GM12878 (cell line): ENCODE data around the gene PCDH15. TPM values are rescaled to one million over a fixed set of nuclear protein-coding genes. Genes with fewer than 3 reads are reported as not detected.

Source experiments
- ATAC-seq: fragments of 200-7000 bp; cut with Tn5 transposase; 3 replicates; pipeline ENCODE4 v1.9.1; 2020; ENCODE audit warnings: mild to moderate bottlenecking, moderate library complexity
- BruUV-seq: library from RNA; stranded (reverse); fragments of 400-500 nt; replicated peaks from 2 replicates; lab custom pipeline; 2021; lab: Mats Ljungman, UMichigan
- CTCF ChIA-PET: fragments of 300-600 bp; sonication (Branson Sonifier 250); formaldehyde crosslinking; extraction: SDS; loops from one replicate; lab custom pipeline; 2021; ENCODE audit warnings: inconsistent platforms; lab: Yijun Ruan, JAX
- POLR2A ChIA-PET: fragments of 350-600 bp; formaldehyde crosslinking; extraction: SDS; loops from one replicate; lab custom pipeline; 2021; ENCODE audit warnings: inconsistent platforms; lab: Charles Lee
- RAD21 ChIA-PET: fragments of 300-600 bp; sonication (Branson Sonifier 250); formaldehyde crosslinking; loops from one replicate; lab custom pipeline; 2023; ENCODE audit warnings: antibody characterized with exemption; ENCODE audit not compliant: unreplicated experiment; lab: Charles Lee
- SMC1A ChIA-PET: fragments of 300-600 bp; sonication (Branson Sonifier 250); formaldehyde crosslinking; loops from one replicate; lab custom pipeline; 2023; ENCODE audit not compliant: unreplicated experiment, uncharacterized antibody; lab: Charles Lee
- DNase-seq: peaks from one replicate; pipeline ENCODE4 v3.0.0-alpha.2; 2011; ENCODE audit warnings: low read depth, low spot score
- FAIRE-seq: peaks from 3 replicates; lab custom pipeline; 2011; peaks lifted over from hg19 to GRCh38; lab: Jason Lieb, UNC
- H2AFZ ChIP-seq: 2 replicates; pipeline ENCODE4 v1.6.0; 2011; ENCODE audit warnings: low read depth, low read length, control low read depth; ENCODE audit not compliant: control insufficient read depth
- H3K27ac ChIP-seq: 2 replicates; pipeline ENCODE4 v1.5.1; 2011; ENCODE audit warnings: control low read depth; ENCODE audit not compliant: control insufficient read depth, insufficient read depth
- H3K27me3 ChIP-seq, 2 experiments: replicated peaks in 1 of 2; 2 replicates each; pipeline versions ENCODE4 v1.6.0 to v1.6.1; 2011; ENCODE audit warnings: low read length in 1 of 2; ENCODE audit not compliant: control insufficient read depth in 2 of 2, insufficient read depth in 2 of 2
- H3K36me3 ChIP-seq, 2 experiments: 2 replicates each; pipeline ENCODE4 v1.5.1; 2011; ENCODE audit warnings: low read length in 1 of 2; ENCODE audit not compliant: control insufficient read depth in 2 of 2, insufficient read depth in 2 of 2
- H3K4me1 ChIP-seq: 2 replicates; pipeline ENCODE4 v1.6.1; 2011; ENCODE audit warnings: mild to moderate bottlenecking, low read length, moderate library complexity, mixed read lengths; ENCODE audit not compliant: control insufficient read depth, insufficient read depth
- H3K4me2 ChIP-seq: 2 replicates; pipeline ENCODE4 v1.6.0; 2011; ENCODE audit warnings: control low read depth; ENCODE audit not compliant: control insufficient read depth, insufficient read depth
- H3K4me3 ChIP-seq: fragments of 200-600 bp; sonication (generic); 2 replicates; pipeline ENCODE4 v1.5.1; 2016
- H3K79me2 ChIP-seq: 2 replicates; pipeline ENCODE4 v1.6.0; 2011; ENCODE audit warnings: low read length; ENCODE audit not compliant: control insufficient read depth, insufficient read depth
- H3K9ac ChIP-seq: 2 replicates; pipeline ENCODE4 v1.8.0; 2011; ENCODE audit warnings: low read length, control low read depth, mixed read lengths; ENCODE audit not compliant: control insufficient read depth, insufficient read depth
- H3K9me3 ChIP-seq: replicated peaks from 3 replicates; pipeline ENCODE4 v1.5.1; 2011; ENCODE audit warnings: mild to moderate bottlenecking, low read length; ENCODE audit not compliant: control insufficient read depth, insufficient read depth
- H4K20me1 ChIP-seq: 2 replicates; pipeline ENCODE4 v1.6.0; 2011; ENCODE audit not compliant: control insufficient read depth, insufficient read depth
- CTCF ChIP-seq, 3 experiments: IDR thresholded peaks in 2 of 3; conservative IDR thresholded peaks in 1 of 3; 2 replicates each; pipeline ENCODE4 v1.5.1; 2011; ENCODE audit warnings: low read depth in 3 of 3, low read length in 3 of 3, mild to moderate bottlenecking in 3 of 3, control low read depth in 2 of 3, moderate library complexity in 2 of 3, inconsistent platforms in 1 of 3, mixed read lengths in 1 of 3; ENCODE audit not compliant: control insufficient read depth in 2 of 3, insufficient read depth in 1 of 3; ENCODE audit errors: extremely low read depth in 1 of 3
- DPF2 ChIP-seq: fragments of 450-650 bp; IDR thresholded peaks from 2 replicates; pipeline ENCODE4 v1.6.1; 2017; ENCODE audit warnings: mild to moderate bottlenecking
- GATAD2B ChIP-seq: fragments of 450-650 bp; conservative IDR thresholded peaks from 2 replicates; pipeline ENCODE4 v1.6.1; 2017; ENCODE audit warnings: low read depth, mild to moderate bottlenecking, moderate library complexity
- IKZF1 ChIP-seq: fragments of 450-650 bp; conservative IDR thresholded peaks from 2 replicates; pipeline ENCODE4 v1.6.1; 2017; ENCODE audit warnings: antibody characterized with exemption, mild to moderate bottlenecking
- IKZF2 ChIP-seq, 2 experiments: fragments of 450-650 bp; IDR thresholded peaks; 2 replicates each; pipeline ENCODE4 v1.6.1; 2017; ENCODE audit warnings: mild to moderate bottlenecking in 2 of 2, moderate library complexity in 2 of 2
- MTA2 ChIP-seq: fragments of 450-650 bp; IDR thresholded peaks from 2 replicates; pipeline ENCODE4 v1.6.1; 2016; ENCODE audit warnings: low read depth, mild to moderate bottlenecking, moderate library complexity
- NBN ChIP-seq: fragments of 450-650 bp; IDR thresholded peaks from 2 replicates; pipeline ENCODE4 v1.6.1; 2016
- NRF1 ChIP-seq: conservative IDR thresholded peaks from 2 replicates; pipeline ENCODE4 v1.6.1; 2011; ENCODE audit warnings: mild to moderate bottlenecking, low read depth, low read length, improper control_type of control experiment
- POLR2AphosphoS5 ChIP-seq: IDR thresholded peaks from 2 replicates; pipeline ENCODE4 v1.6.1; 2011; ENCODE audit warnings: mild to moderate bottlenecking, low read length, inconsistent platforms
- SMAD5 ChIP-seq: IDR thresholded peaks from 2 replicates; pipeline ENCODE4 v1.6.1; 2016; ENCODE audit warnings: antibody characterized with exemption, low read depth
- SPI1 ChIP-seq: IDR thresholded peaks from 2 replicates; pipeline ENCODE4 v1.6.1; 2011; ENCODE audit warnings: low read depth, mild to moderate bottlenecking, low read length, moderate library complexity, borderline replicate concordance; ENCODE audit not compliant: insufficient read depth
- SRF ChIP-seq, 2 experiments: IDR thresholded peaks; 2 replicates each; pipeline ENCODE4 v1.6.1; 2011; ENCODE audit warnings: low read depth in 2 of 2, low read length in 2 of 2, mild to moderate bottlenecking in 1 of 2, moderate library complexity in 1 of 2
- TCF7 ChIP-seq: IDR thresholded peaks from 2 replicates; pipeline ENCODE4 v1.6.1; 2014; ENCODE audit warnings: antibody characterized with exemption, borderline replicate concordance
- ZNF24 ChIP-seq: fragments of 450-650 bp; IDR thresholded peaks from 2 replicates; pipeline ENCODE4 v1.6.1; 2017; ENCODE audit warnings: antibody characterized with exemption, mild to moderate bottlenecking
- ZNF687 ChIP-seq: fragments of 450-650 bp; IDR thresholded peaks from 2 replicates; pipeline ENCODE4 v1.6.1; 2017; ENCODE audit warnings: mild to moderate bottlenecking, moderate library complexity
- WGBS: methylation state at CpG from one replicate; pipeline ENCODE4 v1.1.6; 2016; ENCODE audit warnings: low lambda C conversion rate; ENCODE audit not compliant: insufficient replicate concordance, insufficient coverage; ENCODE audit errors: missing lambda C conversion rate; 5-methylcytosine and 5-hydroxymethylcytosine counted together
- in situ Hi-C: fragments of 300-500 bp; cut with MboI; formaldehyde crosslinking; loops from 9 replicates; pipeline ENCODE4 v1.14.3; 2018; ENCODE audit warnings: mixed read lengths
- intact Hi-C: fragments of 100-400 bp; cut with micrococcal nuclease; formaldehyde crosslinking; loops from one replicate; pipeline ENCODE4 v1.14.2; 2022; ENCODE audit not compliant: unreplicated experiment
- polyA plus RNA-seq, 11 experiments: library from polyadenylated mRNA; depleted of rRNA in 4 of 11; unstranded in 6 of 11; stranded (reverse) in 5 of 11; fragments of >200 nt; fragmentation: Nextera tagmentation in 4 of 11; fragmentation: Illumina TruSeq in 1 of 11; extraction: Ambion mirVana in 4 of 11; extraction: Trizol in 1 of 11; gene quantifications; 1 replicate in 1 of 11; 2 replicates in 10 of 11; pipeline versions ENCODE4 v1.2.1 to v1.2.3, GENCODE V29; 2011 to 2016; ENCODE audit warnings: inconsistent platforms in 2 of 11, missing spikeins in 2 of 11, low read depth in 1 of 11
- total RNA-seq, 4 experiments: library from RNA; depleted of rRNA in 3 of 4; stranded (reverse); fragments of >200 nt in 3 of 4; fragmentation: Illumina TruSeq in 1 of 4; extraction: Trizol in 1 of 4; gene quantifications; 2 replicates each; pipeline versions ENCODE4 v1.2.1 to v1.2.3, GENCODE V29; 2013 to 2021

The PCDH15 gene
- total and polyA plus RNA-seq, 10 of the 15 experiments (the other 5 are each of a cell fraction or from before 2014, with no cell fraction given) = 0.03 to 0.52 (median 0.07) TPM; not detected in 6

GRCh38 chr10:54130394-54130793, 670.6 kb downstream of the PCDH15 start:
- no peak for FAIRE-seq
- H2AFZ ChIP-seq = no peak overlapping the region
- TF ChIP-seq POLR2AphosphoS5 (no peak), MTA2 (peak; percentile 36; the same call in 1 of the 2 replicates), SRF (IDR thresholded peaks at IDR 0.05; ENCODE audit: low read depth in 2 of 2, low read length in 2 of 2) (peak in 1 of 2 experiments; percentile 33; a peak in 1 of 4 replicates), CTCF (IDR thresholded peaks at IDR 0.05 in 2 of 3, conservative IDR thresholded peaks at IDR 0.05 in 1 of 3; ENCODE audit: control insufficient read depth in 2 of 3, extremely low read depth in 1 of 3, insufficient read depth in 1 of 3, low read depth in 3 of 3, low read length in 3 of 3) (no peak), ZNF687 (peak; percentile 53; the same call in 1 of the 2 replicates), DPF2 (0 out of 2 replicates have a peak, but pooled peaks have one; percentile 26), SMAD5 (no peak), IKZF1 (0 out of 2 replicates have a peak, but pooled peaks have one; percentile 23), NRF1 (no peak), NBN (no peak), TCF7 (0 out of 2 replicates have a peak, but pooled peaks have one; percentile 44), ZNF24 (peak; percentile 93), SPI1 (peak; percentile 84; the same call in 1 of the 2 replicates), IKZF2 (IDR thresholded peaks at IDR 0.05) (0 out of 4 replicates have a peak, but pooled peaks of 1 of the 2 experiments have one; percentile 21), GATAD2B (no peak)
- H3K9me3 ChIP-seq = no peaks in the 10 kb centered on the region
- CTCF ChIA-PET = no interaction called here
- H3K4me2 ChIP-seq = no peak overlapping the region
- no peaks in the 10 kb centered on the region for H4K20me1 ChIP-seq
- SMC1A ChIA-PET = interaction anchor here (1.4 to 1.6 kb wide), 2 partner anchors 18 to 22 kb away, joined by 3 to 4 read pairs; no protein-coding TSS in a partner anchor
- DNase-seq = no peak
- H3K4me3 ChIP-seq = no peak overlapping the region
- POLR2A ChIA-PET = no interaction called here
- H3K27me3 ChIP-seq = no peaks in the 10 kb centered on the region
- H3K79me2 ChIP-seq = no peaks in the 10 kb centered on the region
- RAD21 ChIA-PET = interaction anchor here (1.9 to 3.3 kb wide), 2 partner anchors 19 to 63 kb away, joined by 7 to 18 read pairs; no protein-coding TSS in a partner anchor
- H3K27ac ChIP-seq = no peak overlapping the region
- no TSS peak for BruUV-seq
- no peaks in the 10 kb centered on the region for H3K4me1 ChIP-seq
- intact Hi-C loops (loop anchor here (10.0 kb wide), 2 partner anchors 64 to 274 kb away; no protein-coding TSS in a partner anchor), in situ Hi-C loops (no loop called here)
- ATAC-seq = peak; percentile 23
- no peak overlapping the region for H3K9ac ChIP-seq
- WGBS = 35% methylated on average over 6 of the region's 6 CpGs
- H3K36me3 ChIP-seq = no peaks in the 10 kb centered on the region
